ENCODE results near the gene TPPP.

Gene TPPP

DNA sequence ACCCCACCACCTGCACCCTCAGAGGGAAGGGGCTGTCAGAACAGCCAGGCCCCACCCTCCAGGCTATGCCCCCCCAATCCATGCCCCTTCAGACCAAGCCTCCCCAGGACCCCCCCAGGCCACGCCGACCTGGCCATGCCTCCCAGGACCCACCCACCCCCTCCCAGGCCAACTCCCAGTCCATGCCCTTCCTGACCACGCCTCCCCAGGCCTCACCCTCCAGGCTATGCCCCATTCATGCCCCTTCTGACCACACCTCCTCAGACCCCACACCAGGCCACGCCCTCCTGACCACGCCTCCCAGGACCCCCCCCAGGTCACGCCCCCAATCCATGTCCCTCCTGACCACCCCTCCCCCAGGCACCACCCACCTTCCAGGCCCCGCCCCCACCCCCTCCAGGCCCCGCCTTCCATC lies 27.6 kb downstream of the TPPP start:
- DNase-seq (ENCODE audit: low read depth in 2 of 2) = no peak

GRCh38 chr5:664994-665360 lies 28.2 kb downstream of the TPPP start:
- DNase-seq (ENCODE audit: low read depth in 2 of 2) = no peak

GRCh38 chr5:664343-664993 lies 28.7 kb downstream of the TPPP start:
- no peak for DNase-seq (ENCODE audit: low read depth in 2 of 2)

DNA sequence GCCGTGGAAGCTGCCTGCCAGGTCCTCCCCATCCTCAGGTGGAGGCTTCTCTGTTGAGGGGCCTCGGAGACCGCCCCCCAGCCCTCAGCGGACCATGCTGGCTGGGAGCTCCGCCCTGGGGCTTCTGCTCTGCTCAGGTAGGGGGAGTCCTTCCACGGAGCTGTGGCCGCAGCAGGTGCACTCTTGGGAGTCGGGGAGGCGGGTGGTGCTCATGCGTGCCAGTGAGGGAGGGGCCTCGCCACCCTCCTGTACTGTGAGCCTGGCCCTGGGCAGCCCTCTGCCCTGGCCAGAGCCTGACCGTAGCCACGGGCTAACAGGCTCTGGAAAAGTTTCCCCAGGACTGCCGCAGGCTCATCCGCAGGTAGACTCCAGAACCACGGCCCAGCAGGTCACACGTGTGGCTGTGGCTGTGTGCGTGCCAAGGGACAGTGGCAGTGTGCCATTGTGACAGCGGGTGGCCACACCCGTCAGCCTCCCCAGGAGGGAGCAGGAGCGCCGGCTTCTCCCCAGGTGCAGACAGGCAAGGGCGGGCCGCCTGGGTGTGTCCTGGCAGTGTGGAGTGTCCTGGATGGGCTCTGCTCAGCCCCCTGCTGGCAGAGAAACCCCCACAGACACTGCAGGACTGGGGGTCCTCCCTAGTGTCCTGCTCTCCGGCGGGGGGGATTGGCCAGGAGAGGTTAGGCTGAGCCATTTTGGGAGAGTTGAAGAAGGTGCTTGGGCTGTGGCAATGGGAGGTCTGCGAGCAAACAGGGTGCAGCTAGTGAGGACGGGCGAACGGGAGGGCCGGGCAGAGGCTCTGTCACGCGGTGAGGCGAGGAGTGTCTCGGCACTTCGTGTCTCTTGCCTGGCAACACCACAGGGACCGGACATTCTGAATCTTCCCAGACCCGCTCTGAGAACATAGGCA lies 29.5 kb downstream of the TPPP start:
- DNase-seq (ENCODE audit: low read depth in 2 of 2) = no peak

DNA sequence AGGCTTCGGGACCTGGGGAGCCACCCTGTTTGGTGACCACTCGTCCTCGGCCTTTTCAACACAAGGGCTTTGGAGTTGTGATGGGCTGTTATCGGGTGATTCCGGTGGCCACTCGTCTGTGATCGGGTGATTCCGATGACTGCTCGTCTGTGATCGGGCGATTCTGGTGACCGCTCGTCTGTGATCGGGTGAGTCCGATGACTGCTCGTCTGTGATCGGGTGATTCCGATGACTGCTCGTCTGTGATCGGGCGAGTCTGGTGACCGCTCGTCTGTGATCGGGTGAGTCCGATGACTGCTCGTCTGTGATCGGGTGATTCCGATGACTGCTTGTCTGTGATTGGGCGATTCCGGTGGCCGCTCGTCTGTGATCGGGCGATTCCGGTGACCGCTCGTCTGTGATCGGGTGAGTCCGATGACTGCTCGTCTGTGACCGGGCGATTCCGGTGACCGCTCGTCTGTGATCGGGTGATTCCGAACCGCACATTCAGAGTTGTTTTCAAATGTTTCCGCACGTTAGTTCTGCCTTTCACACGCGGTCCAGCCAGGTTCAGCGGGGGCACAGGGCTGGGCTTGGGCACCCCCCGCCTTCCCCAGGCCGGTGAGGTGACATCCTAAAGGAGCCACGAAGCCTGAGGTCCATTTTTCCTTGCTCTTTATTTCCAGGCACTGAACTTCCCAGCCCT lies 30.3 kb downstream of the TPPP start:
- no peak for DNase-seq (ENCODE audit: low read depth in 2 of 2)

DNA sequence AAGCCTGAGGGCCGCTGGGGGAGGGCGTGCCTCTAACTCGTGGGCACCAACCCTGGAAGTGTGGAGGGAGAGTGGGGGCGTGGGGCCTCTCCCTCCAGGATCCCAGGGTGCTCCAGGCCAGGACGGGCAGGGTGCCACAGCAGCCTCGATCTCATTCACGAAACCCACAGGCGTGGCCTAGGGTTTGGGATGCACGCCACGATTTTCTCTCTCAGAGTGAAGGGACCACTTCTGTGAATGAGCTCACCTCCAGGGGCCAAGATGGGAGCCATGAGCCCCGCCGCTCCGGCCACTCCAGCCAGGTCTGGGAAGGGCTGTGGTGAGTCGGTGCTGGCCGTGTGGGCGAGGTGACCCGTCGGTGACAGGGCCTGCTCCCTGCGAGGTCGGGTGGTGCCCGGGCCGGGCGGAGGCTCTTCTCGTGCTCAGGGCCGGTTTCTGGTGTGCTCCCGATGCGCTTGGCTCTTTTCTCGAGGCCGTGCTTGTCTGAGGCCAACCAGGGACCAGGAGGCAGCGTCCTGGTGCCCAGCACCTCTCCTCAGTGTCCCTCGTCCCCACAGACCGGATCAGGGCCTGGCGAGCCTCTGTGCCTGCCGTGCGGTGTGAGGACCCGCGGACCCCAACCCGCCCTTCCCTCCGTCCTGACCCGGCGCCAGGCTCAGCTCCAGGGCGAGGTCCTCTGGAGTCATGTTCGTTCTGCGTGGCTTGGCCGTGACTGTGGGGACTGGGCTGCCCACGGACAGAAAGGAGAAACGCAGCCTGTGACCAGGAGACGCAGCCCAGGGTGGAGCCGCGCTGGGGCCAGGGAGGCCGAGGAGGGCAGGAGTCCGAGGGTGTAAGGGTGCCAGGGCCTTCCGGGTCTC lies 31.0 kb downstream of the TPPP start:
- DNase-seq (ENCODE audit: low read depth in 2 of 2) = no peak

GRCh38 chr5:660491-661030 lies 32.6 kb downstream of the TPPP start:
- DNase-seq (ENCODE audit: low read depth in 2 of 2) = no peak

- no peak for DNase-seq (ENCODE audit: low read depth in 2 of 2)
Observed at GRCh38 chr5:659496-660263, 33.5 kb downstream of the TPPP start.

- no peak for DNase-seq (ENCODE audit: low read depth in 2 of 2)
Observed at GRCh38 chr5:658103-658502, 35.0 kb downstream of the TPPP start.

GRCh38 chr5:657570-657969 lies 35.6 kb downstream of the TPPP start:
- no peak for DNase-seq (ENCODE audit: low read depth in 2 of 2)

DNA sequence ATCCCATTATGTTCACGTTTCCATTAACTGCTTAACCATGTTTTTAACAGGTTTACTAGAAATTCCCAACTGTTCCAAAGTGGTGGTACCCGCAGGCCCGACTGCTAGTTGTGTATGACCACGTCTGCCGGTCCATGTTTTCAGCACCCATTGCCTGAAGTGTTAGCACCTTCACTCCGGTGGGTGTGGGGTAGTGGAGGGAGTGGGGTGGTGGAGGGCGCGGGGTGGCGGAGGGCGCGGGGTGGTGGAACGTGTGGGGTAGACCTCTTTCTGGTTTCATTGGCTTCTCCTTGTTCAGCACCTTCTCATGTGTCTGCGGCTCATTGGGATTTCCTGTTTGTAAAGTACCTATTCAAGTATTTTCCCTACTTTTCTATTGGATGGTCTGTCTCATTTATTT lies 37.7 kb downstream of the TPPP start:
- DNase-seq (ENCODE audit: low read depth in 2 of 2) = no peak

DNA sequence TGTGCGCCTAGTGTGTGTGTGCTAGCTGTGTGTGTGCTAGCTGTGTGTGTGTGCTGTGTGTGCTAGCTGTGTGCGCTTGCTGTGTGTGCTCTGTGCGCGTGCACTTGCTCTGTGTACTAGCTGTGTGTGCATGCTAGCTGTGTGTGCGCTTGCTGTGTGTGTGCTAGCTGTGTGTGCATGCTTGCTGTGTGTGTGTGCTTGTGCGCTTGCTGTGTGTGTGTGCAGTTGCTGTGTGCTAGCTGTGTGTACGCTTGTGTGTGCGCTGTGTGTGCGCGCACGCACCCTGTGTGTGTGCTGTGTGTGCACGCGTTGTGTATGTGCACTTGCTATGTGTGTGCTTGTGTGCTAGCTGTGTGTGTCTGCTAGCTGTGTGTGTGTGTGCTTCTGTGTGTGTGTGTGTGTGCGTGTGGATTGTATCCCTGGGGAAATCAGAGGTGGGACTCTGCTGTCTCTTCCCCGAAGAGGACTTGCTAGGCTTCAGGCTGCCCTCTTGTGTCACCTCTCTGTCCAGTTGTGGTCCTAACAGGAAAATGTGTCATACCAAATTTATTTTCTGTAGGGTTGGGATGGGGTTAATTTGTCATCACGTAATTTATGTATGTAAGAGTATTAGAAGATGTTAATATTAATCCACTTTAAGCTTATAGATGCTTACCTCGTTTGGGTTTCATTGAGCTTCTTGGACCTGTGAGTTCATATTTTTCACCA lies 38.9 kb downstream of the TPPP start:
- no peak for DNase-seq (ENCODE audit: low read depth in 2 of 2)

DNA sequence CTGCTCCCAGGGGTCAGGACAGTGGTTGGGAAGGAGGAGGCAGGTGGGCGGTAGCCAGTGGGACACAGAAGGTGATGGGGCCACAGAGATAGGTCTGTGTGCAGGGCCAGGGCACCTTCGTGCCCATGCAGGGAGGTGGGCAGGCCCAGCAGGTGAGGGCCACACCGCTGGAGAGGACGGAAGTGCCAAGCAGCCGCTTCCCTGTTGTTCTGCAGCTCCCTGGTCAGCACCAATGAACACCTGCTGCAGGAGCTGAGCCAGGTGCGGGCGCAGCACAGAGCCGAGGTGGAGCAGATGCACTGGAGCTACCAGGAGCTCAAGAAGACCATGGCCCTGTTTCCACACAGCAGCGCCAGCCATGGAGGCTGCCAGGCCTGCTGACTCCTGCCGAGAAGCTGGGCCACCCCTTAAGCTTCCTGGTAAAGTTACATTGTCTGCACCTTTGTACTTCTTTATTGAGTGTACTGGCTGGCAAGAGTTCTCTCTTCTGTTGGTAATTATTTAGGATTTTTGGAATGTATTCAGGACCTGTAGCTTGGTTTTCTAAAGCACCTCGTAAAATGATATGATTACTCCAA lies 40.3 kb downstream of the TPPP start:
- no peak for DNase-seq (ENCODE audit: low read depth in 2 of 2)

DNA sequence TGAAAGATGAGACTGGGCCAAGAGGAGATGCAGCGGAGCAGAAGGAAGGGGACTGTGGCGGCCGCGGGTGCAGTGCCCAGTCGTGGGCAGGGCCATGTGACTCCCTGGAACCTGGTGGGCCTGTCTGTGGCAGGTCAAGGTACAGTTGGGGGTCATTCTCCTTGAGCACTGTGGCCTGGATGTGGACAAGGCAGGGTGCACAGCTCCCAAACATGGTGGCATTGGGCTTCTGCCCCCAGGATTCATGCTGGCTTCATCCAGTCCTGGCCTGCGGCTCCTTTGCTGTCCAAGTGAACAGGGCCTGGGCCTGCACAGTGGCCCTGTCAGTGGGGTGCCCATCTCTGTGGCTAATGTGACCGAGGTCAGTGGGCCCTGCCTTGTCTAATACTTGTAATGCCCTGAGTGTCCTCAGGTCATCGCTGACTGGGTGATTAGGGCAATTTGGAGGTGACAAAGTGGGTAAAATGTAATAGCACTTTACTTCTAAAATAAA lies 41.1 kb downstream of the TPPP start:
- DNase-seq (ENCODE audit: low read depth in 2 of 2) = no peak

DNA sequence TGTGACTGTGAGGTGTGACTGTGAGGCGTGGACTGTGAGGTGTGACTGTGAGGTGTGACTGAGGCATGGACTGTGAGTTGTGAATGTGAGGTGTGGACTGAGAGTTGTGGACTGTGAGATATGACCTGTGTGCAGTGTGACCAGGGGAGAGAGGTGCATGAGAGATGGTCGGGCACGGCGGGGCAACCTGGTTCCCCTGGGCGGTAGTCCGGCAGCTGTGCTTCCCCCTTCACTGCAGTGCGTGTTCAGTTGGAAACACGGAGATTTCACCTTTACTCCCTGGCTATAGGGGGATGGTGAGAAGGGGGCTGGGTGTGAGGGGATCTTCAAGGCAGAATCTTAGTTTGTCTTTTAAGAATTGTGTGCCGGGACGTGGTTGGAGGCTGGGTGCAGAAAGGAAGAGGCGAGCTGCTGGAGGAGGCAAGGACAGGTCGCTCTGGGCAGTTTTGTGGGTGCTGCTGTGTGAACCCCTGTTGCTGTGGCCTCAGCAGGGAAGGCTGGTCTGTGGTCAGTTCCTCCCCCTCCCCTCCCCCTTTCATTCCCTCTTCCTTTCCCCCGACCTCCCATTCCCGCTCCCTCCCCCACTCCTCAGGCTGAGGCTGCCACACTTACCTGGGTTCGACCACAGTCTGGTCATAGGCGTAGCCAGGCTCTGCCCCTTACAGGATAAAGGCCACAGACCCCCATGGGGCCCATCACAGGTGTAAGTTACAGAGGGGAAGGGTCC lies 41.7 kb downstream of the TPPP start:
- no peak for DNase-seq (ENCODE audit: low read depth in 2 of 2)

- no peak for DNase-seq (ENCODE audit: low read depth in 2 of 2)
Observed at GRCh38 chr5:647727-648126, 45.4 kb downstream of the TPPP start.

DNA sequence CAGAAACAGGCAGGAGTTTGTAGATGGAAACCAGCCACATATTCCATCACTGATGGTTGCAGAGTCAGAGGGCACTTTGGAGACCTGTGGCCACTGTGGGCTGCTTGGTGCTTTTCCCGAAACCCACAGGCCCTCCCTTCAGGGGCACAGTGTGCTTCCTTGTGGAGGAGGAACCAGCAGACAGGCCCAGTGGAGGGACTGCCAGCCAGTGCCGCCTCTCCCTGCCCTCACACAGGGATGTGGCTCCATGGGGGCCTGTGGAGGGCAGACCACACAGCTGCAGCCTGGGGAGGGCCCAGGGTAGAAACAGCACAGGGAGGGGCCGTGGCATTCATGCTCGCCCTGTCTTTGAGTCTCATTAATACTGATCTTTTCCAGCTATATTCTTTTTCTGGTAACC lies 45.8 kb downstream of the TPPP start:
- DNase-seq (ENCODE audit: low read depth in 2 of 2) = no peak

GRCh38 chr5:646396-647201 lies 46.6 kb downstream of the TPPP start:
- no peak for DNase-seq (ENCODE audit: low read depth in 2 of 2)

All from stimulated activated CD4-positive, alpha-beta T cell treated with anti-CD3 and anti-CD28 coated beads, Interleukin-15, amount 100 ng/mL, for 48 hours (primary cell).